Hematopoietic multipotent progenitor cell (in vitro differentiated cells): ENCODE data around the gene ACSBG1. TPM values are rescaled to one million over a fixed set of nuclear protein-coding genes. Genes with fewer than 3 reads are reported as not detected.

Source experiments
- DNase-seq, 3 donors: peaks; one replicate each; pipeline ENCODE4 v3.0.0-alpha.2; 2011 to 2015; ENCODE audit warnings: low read depth in 2 of 3, low spot score in 2 of 3
- total RNA-seq: library from RNA; depleted of rRNA; stranded (reverse); fragments of >200 nt; gene quantifications from one replicate; pipeline ENCODE4 v1.2.3, GENCODE V29; 2012

Gene ACSBG1
- total RNA-seq, result under 0.01 TPM

- DNase-seq, result no peak
These were observed at the start of gene ACSBG1 for GRCh38 chr15:78234515-78235040. Gene ACSBG1 (minus strand): TSS chr15:78234565. CDS start chr15:78234501, 64 bp downstream.

GRCh38 chr15:78282324-78282723, 48.0 kb upstream of the ACSBG1 start:
- DNase-seq, result no peak

GRCh38 chr15:78280319-78281072, 46.1 kb upstream of the ACSBG1 start:
- no peak for DNase-seq

- DNase-seq, result no peak
These were observed 41.9 kb upstream of the ACSBG1 start for GRCh38 chr15:78276064-78276943.

GRCh38 chr15:78274994-78275393, 40.6 kb upstream of the ACSBG1 start:
- DNase-seq, result no peak

- no peak for DNase-seq
These were observed 38.4 kb upstream of the ACSBG1 start for GRCh38 chr15:78272776-78273175.

GRCh38 chr15:78272316-78272715, 38.0 kb upstream of the ACSBG1 start:
- no peak for DNase-seq

- no peak for DNase-seq
These were observed 32.4 kb upstream of the ACSBG1 start for GRCh38 chr15:78266806-78267205.

GRCh38 chr15:78266229-78266628, 31.9 kb upstream of the ACSBG1 start:
- DNase-seq, result no peak

GRCh38 chr15:78265752-78266224, 31.4 kb upstream of the ACSBG1 start:
- DNase-seq, result no peak

- DNase-seq, result no peak
These were observed 30.7 kb upstream of the ACSBG1 start for GRCh38 chr15:78265137-78265460.

- DNase-seq, result peak; percentile 47 to 70 (median 70)
These were observed 30.2 kb upstream of the ACSBG1 start, which contains the start of gene DNAJA4 for GRCh38 chr15:78264304-78265136. Gene DNAJA4 (plus strand): TSS chr15:78264562. CDS start chr15:78264764, 202 bp downstream.

GRCh38 chr15:78263907-78264303, 29.5 kb upstream of the ACSBG1 start:
- DNase-seq, result no peak

GRCh38 chr15:78263351-78263781, 29.0 kb upstream of the ACSBG1 start:
- DNase-seq, result peak in 1 of 3 donors; percentile 23

- DNase-seq, result no peak
These were observed 26.7 kb upstream of the ACSBG1 start for GRCh38 chr15:78261062-78261461.

- DNase-seq, result no peak
These were observed 26.1 kb upstream of the ACSBG1 start for GRCh38 chr15:78260489-78260888.

- no peak for DNase-seq
These were observed 24.9 kb upstream of the ACSBG1 start for GRCh38 chr15:78259232-78259631.

- no peak for DNase-seq
These were observed 23.3 kb upstream of the ACSBG1 start for GRCh38 chr15:78257681-78258080.

- DNase-seq, result no peak
These were observed 21.7 kb upstream of the ACSBG1 start for GRCh38 chr15:78256044-78256437.

GRCh38 chr15:78255421-78256043, 21.2 kb upstream of the ACSBG1 start:
- no peak for DNase-seq
